Subcutaneous adipose tissue (tissue), 4 donors: ENCODE results near the gene NPRL2. TPM values are rescaled to one million over a fixed set of nuclear protein-coding genes. Genes with fewer than 3 reads are reported as not detected.

Experiments used
- total RNA-seq, 4 donors: library from RNA; depleted of rRNA; stranded (reverse); fragments of >200 nt; gene quantifications; one replicate each; pipeline ENCODE4 v1.1.0, GENCODE V29; 2016
- TF ChIP-seq, protein P1 (sequence below): fragments of 450-650 bp; IDR thresholded peaks from one replicate; pipeline ENCODE4 v1.5.1; 2016; ENCODE audit warnings: low read depth, mild to moderate bottlenecking, control low read depth, antibody characterized with exemption, moderate library complexity

NPRL2 gene
- total RNA-seq, 4 donors from 2014 or later, result 14.3 to 18.8 (median 17.5) TPM

DNA sequence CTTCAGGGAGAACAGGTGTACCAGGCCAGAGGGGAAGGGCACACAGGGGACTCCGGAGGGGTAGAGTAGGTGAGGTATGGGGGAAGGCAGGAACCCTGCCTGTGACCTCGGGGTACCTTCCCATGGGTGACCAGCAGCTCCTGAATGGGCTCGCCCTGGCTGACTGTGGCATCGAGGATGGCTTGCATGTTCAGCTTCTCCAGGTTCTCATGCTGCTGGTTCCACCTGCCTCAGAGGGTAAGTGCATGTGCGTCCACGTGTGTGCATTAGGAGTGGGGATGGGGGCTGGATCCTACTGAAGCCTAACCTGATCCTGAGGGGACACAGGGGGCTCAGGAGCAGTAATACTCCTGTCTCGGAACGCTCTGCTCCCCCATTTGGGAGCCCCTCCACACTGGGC, 5.6 kb downstream of the NPRL2 start:
- TF ChIP-seq, protein P1, sequence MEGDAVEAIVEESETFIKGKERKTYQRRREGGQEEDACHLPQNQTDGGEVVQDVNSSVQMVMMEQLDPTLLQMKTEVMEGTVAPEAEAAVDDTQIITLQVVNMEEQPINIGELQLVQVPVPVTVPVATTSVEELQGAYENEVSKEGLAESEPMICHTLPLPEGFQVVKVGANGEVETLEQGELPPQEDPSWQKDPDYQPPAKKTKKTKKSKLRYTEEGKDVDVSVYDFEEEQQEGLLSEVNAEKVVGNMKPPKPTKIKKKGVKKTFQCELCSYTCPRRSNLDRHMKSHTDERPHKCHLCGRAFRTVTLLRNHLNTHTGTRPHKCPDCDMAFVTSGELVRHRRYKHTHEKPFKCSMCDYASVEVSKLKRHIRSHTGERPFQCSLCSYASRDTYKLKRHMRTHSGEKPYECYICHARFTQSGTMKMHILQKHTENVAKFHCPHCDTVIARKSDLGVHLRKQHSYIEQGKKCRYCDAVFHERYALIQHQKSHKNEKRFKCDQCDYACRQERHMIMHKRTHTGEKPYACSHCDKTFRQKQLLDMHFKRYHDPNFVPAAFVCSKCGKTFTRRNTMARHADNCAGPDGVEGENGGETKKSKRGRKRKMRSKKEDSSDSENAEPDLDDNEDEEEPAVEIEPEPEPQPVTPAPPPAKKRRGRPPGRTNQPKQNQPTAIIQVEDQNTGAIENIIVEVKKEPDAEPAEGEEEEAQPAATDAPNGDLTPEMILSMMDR, result no peak

DNA sequence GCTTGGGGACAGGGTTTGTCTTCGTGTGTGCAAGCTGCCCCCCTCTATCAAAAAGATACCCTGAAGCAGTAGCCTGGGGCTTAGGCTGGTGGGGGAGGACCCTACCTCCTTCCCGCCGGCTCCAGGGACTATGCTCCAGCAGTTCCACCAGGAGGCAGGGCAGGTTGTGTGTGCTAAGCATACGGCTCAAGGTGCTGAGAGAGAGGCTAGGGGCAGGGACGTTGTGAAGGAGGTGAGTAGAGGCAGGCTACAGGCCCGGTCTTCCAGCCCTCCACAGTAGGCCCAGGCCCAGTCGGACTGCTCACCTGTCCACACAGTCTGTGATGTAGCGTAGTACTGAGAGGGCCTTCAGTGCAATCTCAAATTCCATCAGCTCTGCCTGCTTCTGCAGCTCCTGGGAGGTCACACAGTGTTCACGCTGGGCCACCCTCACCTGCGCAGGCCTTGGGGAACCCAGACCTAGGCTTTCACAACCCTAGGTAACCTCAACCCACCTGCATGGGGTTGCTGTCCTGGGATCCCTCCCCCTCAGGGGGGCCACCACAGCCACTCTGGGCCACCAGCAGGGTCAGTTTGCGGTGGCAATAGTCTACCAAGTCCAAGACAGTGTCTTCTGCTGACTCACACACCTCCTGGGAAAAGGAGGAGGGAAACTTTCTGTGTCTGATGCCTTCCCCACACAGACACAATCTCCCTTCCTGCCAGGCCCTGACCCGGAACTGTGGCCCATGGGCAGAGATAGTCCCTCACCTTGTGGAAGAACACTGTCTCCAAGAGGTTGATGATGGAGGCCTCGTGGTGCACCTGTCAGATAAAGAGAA, 7.6 kb downstream of the NPRL2 start:
- TF ChIP-seq, protein P1, result no peak

DNA sequence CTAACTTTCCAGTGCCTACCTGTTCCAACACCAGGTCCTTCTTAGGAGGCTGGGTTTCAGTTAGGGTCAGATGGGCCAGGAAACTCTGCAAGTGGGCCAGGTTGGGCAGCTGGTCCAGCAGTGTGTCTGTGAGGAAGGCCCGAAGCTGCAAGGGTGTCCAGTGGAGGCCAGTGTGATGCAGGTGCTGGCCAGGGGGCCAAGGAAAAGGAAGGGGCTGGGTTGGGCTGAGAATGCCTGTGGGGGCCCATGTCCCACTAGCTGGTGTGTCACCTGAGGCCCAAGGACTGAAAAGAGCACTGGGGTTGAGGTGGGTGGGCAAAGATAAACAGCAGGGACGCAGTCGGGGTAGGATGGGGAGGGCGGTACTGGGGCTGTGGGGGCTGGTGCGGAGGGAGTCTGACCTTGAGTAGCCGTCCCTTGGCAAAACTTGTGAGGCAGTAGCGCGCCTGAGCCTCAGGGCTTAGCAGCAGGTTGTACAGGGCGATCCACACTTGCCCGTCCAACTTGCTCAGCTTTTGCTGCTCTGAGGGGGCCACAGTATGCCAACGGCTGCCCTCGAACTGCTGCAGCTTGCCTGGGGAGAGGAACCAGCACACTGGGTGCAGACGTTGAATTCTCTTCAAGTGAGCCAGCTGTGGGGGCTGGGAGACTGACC, 8.5 kb downstream of the NPRL2 start:
- TF ChIP-seq, protein P1, result no peak

DNA sequence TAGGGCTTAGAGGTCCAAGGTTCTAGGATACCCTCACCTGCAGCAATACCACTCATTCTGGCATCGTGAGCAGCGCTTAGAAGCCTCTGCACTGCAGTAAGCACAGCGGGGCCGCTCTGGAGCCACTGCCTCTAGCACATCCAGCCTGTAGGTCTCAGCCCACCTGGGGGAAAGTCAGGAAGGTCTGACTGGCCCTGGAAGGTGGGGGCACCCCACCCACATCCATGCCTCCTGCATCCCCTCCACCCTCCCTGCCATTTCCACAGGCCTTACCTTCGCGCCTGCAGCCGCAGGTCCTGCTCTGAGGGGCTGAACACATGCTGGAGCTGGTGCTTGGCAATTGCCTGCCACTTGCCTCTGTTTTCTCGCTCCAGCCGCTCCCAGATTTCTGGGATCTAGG, 9.0 kb downstream of the NPRL2 start:
- TF ChIP-seq, protein P1, result no peak

DNA sequence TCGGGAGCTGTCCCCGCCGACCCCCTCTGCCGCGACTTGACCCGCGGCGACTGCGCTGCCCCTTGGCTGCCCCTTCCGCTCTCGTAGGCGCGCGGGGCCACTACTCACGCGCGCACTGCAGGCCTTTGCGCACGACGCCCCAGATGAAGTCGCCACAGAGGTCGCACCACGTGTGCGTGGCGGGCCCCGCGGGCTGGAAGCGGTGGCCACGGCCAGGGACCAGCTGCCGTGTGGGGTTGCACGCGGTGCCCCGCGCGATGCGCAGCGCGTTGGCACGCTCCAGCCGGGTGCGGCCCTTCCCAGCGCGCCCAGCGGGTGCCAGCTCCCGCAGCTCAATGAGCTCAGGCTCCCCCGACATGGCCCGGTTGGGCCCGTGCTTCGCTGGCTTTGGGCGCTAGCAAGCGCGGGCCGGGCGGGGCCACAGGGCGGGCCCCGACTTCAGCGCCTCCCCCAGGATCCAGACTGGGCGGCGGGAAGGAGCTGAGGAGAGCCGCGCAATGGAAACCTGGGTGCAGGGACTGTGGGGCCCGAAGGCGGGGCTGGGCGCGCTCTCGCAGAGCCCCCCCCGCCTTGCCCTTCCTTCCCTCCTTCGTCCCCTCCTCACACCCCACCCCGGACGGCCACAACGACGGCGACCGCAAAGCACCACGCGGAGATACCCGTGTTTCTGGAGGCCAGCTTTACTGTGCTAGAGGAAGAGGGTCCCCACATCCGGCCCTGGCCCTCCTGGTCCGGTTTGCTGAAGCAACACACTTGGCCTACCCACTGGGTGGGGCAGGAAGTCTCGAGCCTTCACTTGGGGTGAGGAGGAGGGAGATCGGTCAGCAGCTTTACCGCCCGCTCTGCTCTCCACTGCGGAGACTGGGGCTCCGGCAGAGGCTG, 9.9 kb downstream of the NPRL2 start, which contains the start of gene RASSF1:
Gene RASSF1, minus strand, starts transcription at position 389 of the 882 bp plus-strand sequence. Its CDS starts 31 bp downstream, at position 358.
- TF ChIP-seq, protein P1, result no peak

GRCh38 chr3:50340147-50340447, 10.5 kb downstream of the NPRL2 start:
- TF ChIP-seq, protein P1, result no peak
